Left renal pelvis (tissue), 4 donors: ENCODE data around the gene GPR27. TPM values are rescaled to one million over a fixed set of nuclear protein-coding genes. Genes with fewer than 3 reads are reported as not detected.

ENCODE experiments used
- DNase-seq, 4 donors: peaks; one replicate each; pipeline ENCODE4 v3.0.0-alpha.2; 2013; ENCODE audit warnings: low read depth in 4 of 4, low spot score in 3 of 4
- polyA plus RNA-seq, 4 donors: library from polyadenylated mRNA; unstranded; fragments of 120-200 nt; gene quantifications; one replicate each; pipeline ENCODE4 v1.2.1, GENCODE V29; 2013; ENCODE audit not compliant: insufficient read length in 4 of 4

GPR27 gene
- polyA plus RNA-seq, 4 donors = 7.2 to 9.9 (median 8.9) TPM

DNA sequence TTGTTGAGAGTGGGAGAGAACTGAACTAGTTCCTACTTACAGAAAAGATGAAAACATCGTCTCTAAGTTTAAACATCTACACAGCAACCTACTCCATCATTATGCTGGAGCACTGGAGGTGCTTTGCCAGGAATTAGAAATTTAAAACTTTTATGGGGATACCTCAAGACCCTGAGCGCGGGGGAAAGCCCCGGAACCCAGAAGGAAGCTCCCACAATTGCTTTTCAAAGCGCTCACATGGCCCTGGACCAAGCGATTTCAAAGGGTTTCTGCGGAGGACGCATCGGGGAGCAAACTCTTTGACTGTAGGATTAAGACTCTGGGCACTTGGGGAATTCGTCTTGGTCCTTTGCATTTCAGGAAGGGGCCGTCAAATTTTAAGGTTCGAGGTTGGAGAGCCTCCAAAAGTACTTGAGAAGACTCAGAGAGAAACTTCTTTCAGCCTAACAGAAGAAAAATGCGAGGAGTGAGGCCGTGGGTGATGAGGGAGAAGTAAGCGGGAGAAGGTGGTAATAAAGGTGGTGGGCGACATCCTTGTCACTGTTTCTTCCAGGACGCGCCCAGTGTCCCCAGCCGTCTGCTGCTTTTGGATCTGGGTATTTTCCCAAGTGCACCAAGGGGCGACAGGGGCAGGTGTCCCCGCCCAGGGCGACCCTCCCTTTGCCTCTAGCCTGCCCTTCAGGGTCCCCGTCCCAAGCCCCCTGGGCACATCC, 30.7 kb downstream of the GPR27 start:
- DNase-seq = no peak

DNA sequence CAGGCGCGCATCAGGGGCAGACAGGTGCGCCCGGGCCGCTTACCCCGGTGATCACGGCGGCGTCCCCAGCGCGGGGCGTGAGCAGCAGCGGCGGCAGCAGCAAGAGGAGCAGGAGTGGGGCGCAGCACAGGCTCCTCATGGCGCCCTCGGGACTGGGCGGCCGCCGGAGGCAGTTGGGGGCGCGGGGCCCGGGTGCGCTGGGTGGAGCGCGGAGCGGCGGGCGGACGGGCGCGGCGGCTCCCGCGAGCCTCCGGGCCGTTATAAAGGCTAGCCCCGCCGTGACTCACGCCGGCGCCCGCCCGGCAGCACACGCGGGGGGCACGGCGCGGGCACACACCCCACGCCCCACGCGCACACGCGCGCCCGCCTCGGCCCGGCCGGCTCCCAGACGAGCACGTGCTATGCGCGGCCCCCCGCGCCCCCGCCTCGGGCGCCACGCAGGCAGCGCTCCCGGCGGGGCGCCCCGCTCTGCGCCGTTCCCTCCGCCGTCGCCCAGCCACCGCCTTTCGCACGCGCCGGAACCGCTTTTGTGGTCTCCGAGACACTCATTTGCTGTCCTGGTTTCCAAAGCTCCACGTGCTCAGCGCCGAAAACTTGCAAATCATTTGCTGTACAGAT, 31.4 kb downstream of the GPR27 start, which contains the start of gene PROK2:
Gene PROK2 (minus strand): TSS at position 235 of the 618 bp plus-strand sequence. CDS start 96 bp downstream, at position 139.
- DNase-seq = no peak

DNA sequence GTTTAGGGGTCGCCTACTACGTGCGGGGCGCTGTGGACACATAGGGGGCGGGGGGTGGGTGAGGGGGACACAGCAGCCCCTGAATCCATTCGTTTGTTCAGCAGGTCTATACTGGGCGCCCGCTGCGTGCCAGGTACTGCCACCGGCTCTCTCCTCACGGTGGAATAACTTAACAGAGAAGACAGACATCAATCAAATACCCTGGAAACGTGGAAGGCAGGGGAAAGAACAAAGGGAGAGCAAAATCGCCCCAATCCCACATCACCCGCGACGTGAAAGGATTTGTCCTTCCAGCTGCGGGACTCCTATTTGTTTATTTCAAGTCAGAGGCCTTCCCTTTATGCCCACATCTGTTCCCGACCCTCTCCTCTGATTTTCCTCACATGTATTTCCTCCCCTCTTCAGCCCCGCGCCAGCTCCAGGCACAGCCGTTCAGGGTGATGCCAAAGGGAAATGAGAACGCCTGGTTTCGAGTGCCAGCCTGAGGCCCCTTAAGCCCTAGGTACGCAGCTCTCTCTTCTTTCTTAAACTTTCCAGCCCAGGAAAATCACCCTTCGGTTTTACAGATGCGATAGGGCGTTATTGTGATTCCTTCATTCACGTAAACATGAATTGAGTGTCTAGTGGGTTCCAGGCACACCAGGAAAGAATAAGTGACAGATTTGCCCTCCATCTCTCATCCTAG, 32.0 kb downstream of the GPR27 start:
- no peak for DNase-seq

DNA sequence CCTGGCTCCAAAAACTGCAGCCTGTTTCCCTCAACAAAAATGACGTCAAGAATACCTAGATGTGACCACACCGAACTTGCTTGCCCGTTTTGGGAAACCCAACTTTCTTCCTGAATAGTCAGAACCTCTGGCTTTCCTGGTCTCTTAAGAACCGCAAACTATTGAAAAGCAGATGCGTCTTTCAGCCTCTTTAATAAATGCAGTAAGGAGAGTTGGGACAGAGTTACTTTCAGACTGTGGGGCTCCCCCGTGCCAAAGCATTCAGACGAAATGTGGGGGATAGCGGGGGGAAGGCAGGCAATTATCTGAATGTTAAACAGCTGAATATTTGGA, 32.5 kb downstream of the GPR27 start:
- no peak for DNase-seq

DNA sequence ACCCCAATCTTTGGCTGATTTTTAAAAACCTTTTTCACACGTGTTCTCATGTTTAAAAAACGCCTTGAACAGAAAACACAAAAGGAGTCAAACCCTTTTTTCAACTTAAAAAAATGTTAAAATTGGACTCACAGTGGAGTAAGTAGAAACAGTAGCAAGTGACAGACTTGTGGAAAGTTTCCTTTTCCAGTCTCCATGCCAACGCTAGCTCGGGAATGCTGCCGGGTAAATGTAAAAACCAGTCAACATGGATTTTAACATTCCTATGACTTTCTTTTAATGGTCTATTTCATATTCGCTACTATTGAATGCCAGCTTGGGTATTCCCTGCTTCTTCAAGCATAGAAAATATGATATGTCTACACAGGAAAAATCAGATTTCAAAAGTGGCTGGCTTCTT, 32.9 kb downstream of the GPR27 start:
- no peak for DNase-seq

DNA sequence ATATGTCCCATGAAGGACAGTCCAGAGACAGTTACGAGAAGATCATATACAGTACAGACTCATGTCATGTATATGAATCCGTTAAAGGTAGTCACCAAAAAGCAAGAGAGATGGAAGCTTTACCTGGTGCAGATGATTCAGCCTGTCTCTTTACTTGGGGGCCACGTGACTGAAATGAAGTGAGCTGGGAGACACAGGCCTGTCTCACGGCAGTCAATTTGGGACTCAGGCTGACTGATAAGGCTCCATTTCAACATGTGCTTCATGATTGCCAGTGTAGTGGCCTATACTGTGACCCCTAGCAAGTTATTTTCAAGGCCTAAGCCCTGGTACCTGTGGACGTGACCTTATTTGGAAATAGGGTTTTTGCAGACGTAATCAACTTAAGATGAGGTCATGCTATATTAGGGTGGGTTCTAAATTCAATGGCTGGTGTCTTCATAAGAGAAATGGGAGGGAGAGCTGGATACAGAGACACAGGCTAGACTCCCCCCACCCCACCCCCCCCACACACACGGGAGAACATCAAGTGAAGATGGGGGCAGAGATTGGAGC, 34.3 kb downstream of the GPR27 start:
- no peak for DNase-seq

DNA sequence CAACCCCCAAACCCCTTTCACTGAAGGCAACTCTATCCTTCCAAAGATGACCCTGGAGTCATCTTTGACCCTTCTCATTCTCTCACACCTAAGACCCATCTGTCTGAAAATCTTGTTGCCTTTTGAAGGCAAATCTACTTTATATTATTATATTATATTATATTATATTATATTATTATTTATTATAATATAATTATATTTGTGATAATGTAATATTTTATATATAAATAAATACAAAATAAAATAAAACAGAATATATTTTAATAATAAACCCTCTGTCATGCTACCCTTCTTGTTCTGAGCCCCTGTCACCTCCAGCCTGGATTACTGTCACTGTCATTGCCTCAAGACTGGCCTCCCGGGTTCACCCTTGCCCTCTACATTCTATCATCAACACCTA, 36.3 kb downstream of the GPR27 start:
- DNase-seq = no peak

DNA sequence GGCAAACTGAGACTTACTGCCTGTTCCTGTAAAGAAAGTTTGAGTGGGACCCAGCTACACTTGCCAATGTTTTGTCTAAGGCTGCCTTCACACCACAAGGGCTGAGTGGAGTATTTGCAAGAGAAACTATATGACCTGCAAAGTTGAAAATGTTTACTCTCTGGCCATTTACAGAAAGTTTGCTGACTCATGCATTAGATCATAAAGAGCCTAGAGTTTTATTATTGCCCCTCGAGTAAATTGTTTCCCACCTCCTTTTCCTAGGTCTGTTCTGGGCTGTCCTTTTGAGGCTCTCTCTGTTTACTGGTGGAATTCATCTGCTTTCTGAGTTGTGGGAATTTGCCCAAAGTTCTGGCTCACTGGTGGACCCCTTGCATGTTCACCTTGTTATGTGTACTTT, 38.0 kb downstream of the GPR27 start:
- DNase-seq = no peak

DNA sequence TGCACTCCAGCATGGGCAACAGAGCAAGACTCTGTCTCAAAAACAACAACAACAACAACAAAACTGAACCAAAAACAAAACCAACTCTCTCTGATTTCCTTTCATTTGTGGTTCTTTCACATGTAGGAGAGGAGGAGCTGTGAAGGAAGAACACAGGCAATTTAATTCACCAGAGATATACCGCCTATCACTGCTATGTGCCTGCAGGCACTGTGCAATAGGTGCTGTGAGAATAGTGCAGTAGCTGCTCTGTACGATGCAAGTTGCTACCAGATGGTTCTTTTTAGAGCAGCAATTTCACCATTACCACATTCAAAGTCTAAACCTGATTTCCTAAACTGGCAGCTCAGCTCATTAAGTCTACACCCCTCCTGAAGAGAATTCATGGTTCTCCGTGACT, 42.6 kb downstream of the GPR27 start:
- DNase-seq = no peak

DNA sequence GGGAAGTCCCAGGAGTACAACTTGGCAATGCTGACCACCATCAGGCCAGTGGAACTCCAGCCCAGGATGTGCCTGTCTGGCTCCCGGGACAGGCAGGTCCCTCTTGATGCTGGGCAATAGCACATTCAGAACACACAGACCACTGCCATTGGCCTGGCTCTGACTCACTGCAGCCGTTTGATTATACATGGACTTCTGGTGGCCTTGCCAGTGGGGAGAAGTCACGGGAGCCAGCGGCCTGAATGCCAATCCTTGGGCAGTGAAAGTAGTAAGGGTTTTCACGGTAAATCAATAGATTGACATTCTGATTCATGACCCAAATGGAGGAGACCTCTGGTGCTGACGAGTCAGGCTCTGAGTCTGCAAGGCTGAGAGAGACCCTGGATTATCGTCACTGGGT, 43.8 kb downstream of the GPR27 start:
- DNase-seq = no peak

DNA sequence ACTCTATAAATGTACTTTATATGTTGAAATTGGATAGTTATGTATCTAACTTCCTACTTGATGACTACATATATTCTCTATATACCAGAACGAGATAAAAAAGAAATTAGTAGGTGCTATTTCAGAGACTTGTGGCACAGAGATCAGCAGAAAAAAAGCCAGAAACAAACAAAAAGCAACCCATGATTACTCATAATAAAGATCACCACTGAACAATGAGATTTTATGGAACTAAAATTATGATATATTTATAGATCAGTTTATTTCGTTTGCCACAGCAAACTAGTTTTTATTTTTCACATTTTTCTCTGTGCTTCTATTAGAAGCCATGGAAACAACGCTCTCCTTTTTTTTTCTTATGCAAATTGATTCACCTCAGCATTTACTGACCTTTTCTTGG, 46.4 kb downstream of the GPR27 start:
- DNase-seq = no peak

DNA sequence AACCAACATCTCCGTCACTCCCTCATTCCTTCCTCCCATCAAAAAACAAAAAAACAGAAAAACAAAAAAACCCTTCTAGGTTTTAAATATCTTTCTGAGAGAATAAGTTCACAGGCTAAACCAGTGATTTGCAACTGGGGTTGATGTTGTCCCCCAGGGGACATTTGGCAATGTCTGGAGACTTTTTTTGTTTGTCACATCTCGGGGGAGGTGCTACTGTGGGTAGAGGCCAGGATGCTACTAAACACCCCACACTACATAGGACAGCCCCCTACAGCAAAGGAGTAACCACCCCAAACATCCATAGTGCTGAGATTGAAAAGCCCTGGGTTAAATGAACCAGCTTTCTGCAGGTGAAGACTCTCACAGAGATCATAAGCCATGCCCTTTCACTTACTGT, 48.3 kb downstream of the GPR27 start:
- DNase-seq = no peak

DNA sequence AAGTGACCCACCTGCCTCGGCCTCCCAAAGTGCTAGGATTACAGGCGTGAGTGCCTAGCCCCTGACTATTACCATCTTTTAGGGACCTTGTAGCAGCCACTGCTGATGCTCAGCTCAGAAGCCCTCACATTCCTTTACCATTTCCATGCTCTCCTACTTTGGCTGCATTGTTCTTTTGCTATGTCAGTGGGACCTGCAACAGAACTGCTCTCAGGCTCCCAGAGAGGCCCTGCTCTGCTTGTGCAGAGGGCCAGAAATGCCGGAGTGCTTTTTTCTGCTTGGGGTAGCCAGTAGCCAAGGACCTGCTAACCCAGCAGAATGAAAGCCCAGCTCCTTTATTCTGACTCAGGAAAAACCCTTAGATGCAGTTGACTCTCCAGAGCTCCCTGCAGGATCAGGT, 49.6 kb downstream of the GPR27 start:
- DNase-seq = no peak

DNA sequence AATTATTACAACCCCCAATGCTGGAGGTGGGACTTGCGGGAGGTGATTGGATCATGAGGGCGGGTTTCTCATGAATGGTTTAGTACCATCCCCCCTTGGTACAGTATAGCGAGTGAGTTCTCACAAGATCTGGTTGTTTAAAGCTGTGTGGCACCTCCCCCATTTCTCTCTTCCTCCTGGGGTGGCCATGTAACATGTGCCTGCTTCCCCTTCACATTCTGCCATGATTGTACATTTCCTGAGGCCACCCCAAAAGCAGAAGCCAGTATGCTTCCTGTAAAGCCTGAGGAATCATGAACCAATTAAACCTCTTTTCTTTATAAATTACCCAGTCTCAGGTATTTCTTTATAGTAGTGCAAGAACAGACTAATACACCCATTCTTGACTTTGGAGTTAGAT, 51.5 kb downstream of the GPR27 start:
- no peak for DNase-seq

DNA sequence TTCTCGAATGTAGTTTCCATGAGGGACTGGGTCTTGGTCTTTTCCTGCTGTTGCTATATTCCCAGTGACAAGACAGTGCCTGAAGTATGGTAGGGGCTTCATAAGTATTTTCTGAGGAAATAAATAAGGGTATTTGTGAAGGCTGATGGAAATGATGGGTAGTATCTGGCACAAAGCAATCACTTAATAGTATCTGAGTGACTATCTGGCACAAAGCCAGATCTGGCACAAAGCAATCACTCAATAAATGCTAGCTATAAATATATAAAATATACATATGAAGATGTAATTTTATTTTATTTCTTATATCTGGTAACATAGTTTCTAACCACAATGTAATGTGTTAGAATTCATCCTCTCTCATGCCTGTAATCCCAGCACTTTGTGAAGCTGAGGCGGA, 52.0 kb downstream of the GPR27 start:
- DNase-seq = no peak

Other genes starting within 250 kb of the GPR27 start
- 10 to 100 TPM; 16.0 to 45.3 (median 39.0) TPM for gene FOXP1, start 170.1 kb upstream of the GPR27 start, polyA plus RNA-seq
- gene EIF4E3, start 28.5 kb upstream of the GPR27 start, polyA plus RNA-seq = 10 to 100 TPM; 11.2 to 14.9 (median 12.5) TPM
- under 1 TPM in 1 of 4 donors, not detected in 3; 0.53 TPM for gene PROK2, start 31.3 kb downstream of the GPR27 start, polyA plus RNA-seq